ENCODE measurements around the gene MPP4. TPM values are rescaled to one million over a fixed set of nuclear protein-coding genes. Genes with fewer than 3 reads are reported as not detected.
"Not testable (repeated sequence)": the region's sequence is repeated elsewhere in the genome, so short reads cannot be mapped to it uniquely, and the experiment has no call there.

The MPP4 gene
- polyA plus RNA-seq, 12 donors: 0.08 to 0.39 (median 0.17) TPM; not detected in 3

DNA sequence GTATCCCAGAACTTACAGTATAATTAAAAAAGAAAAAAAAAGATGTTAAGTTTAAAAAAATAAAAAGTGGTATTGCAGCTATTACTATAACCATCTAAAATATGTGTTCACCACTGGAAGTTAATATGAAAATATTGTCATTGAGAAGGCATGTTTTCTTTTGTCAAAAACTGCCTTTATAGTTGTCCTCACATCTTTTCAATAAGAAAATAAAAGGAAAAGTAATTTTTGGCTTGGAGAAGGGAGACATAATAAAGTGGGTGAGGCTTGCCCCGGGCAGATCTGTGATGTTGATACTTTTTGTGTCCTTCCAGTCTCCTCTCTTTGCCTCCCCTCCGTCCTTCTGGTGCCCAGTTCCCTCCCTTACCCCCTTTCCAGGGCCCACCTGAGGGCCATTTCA, 24.9 kb downstream of the MPP4 start:
- DNase-seq: no peak

DNA sequence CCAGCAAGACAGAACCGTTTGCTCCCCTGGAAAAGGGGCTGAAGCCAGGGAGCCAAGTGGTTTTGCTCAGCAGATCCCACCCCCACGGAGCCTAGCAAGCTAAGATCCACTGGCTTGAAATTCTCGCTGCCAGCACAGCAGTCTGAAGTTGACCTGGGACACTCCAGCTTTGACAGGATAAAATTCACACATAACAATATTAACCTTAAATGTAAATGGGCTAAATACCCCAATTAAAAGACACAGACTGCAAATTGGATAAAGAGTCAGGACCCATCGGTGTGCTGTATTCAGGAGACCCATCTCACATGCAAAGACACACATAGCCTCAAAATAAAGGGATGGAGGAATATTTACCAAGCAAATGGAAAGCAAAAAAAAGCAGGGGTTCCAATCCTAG, 27.2 kb downstream of the MPP4 start:
- not testable (repeated sequence) for DNase-seq

DNA sequence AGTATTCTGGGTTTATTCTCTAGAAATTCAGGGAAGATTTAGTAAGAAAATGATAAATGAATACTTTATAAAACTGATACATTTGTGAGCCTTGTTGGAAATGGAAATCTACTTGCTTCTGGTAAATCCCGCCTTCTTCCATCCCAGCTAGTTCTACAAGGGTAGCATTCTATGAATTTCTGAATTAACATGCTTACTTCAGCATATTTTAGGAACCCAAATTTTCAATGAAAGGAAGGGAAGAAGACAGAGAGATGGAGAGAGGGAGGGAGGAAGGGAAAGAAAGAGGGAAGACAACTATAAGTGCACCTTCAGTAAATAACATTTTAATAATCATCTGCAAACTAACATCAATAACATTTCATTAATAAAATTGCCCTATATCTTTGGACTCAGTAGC, 28.6 kb downstream of the MPP4 start:
- DNase-seq: no peak

DNA sequence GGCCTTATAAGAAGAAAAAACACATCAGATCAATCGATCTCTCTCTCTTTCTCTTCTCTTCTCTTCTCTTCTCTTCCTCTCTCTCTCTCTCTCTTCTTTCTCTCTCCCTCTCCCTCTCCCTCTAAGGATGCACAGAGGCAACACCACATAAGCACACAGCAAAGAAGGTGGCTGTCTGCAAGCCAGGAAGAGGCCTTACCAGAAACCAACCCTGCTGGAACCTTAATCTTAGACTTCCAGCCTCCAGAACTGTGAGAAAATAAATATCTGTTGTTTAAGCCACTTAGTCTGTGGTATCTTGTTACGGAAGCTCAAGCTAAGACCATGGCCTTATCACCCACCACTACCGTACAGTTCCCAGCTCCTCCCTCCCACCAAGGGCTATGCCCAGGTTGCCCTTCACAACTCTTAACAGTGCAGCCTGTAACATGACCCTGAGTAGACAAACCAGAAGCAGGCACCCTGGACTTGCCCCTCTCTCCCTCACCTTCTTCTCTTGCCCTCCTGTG, 30.0 kb downstream of the MPP4 start:
- DNase-seq: no peak

DNA sequence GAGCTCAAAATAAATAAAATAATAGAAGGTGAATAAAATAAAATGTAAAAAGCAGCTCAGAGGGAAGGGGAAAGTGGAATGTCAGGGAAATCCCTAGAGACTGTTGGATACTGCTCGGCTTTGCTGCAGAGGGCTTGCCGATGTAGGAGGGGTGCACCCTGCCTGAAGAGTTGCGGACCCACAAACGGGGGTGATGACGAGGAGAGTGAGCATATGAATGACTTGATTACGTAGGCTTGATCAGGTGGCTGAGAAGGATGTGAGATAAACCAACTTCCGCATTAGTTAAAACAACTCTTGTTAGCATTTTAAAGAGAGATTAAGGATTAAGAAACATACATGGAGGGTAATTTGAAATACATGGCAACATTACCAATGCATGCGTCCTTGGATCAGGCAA, 34.1 kb downstream of the MPP4 start:
- no peak for DNase-seq

DNA sequence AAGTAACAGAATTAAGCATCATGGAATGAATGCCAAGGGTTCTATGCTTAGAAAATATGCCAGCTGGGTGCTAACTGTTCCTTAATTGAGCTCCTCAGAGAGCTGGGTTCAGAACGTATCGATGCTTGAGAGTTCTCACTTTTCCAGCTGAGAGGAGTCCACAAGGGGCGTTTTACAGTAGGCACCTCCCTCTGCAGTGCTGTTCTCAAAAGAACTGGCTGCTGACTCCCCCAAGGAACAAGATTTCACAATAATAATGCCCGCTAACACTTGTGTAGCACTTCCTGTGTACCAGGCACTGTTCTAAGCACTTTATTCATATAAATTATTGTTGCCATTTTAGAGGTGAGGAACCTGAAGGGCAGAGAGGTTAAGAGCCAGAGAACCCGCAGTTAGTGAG, 37.1 kb downstream of the MPP4 start:
- no peak for DNase-seq

DNA sequence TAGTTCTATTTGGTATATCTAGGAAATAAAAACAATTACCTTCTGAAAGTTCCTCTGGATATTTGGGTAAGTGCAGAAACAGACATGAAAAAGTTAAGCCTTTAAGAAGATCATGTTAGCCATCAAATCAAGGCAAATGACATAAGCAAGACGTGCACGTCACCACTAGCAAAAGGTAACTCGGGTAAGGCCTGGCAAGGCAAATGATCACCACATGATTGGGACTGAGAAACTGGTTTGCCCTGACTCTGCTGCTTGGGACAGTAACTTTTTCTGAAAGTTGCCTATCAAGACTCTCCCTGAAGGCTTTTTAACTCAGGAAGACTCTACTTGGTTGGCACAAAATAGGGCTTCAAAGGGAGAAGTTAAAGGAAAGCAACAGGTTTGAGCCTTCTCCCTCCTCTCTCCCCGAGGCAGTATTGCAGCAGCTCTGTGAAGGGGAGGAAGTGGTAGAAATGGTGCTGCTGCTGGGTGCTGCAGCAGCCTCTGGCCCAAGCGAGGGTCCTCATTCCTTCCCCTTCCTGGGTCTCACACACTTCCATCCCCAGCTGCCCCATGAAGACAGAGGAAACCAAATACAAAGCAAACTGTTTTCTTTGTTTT, 38.0 kb downstream of the MPP4 start:
- no peak for DNase-seq

DNA sequence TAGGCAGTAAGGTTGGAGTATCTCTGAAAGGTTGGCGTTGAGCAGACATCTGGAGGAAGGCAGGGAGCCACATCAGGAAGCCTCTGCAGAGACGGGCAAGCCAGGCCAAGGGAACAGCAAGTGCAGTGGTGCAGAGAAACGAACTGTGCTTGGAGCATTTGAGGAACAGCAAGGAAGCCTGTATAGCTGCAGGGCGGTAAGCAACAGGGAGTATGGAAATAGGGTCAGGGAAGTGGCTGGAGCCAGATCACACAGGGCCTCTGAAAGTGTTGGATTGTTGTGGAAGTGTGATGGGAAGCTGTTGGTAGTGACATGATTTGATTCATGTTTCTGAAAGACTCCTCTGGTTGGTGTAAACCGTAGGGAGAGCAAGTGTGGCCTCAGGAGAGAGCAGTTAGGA, 41.7 kb downstream of the MPP4 start:
- no peak for DNase-seq

DNA sequence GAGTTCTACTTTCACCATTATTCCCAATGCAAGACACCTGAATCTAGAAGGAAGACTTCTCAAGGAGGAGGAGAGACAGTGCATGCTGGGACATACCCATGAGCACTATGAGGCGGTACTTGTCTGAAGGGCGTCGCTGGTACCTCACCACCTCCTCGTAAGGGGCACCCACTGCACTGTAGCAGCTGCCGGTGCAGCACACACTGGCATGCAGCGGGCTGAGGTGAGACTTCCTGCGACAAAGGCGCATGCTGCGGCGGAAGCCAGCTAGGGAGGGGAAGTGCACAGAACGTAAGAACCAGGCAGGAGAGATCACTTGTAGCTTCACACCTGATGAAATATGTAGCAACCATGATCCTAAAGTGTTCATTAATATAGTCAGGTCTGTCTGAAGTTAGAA, 42.3 kb downstream of the MPP4 start:
- DNase-seq: no peak

DNA sequence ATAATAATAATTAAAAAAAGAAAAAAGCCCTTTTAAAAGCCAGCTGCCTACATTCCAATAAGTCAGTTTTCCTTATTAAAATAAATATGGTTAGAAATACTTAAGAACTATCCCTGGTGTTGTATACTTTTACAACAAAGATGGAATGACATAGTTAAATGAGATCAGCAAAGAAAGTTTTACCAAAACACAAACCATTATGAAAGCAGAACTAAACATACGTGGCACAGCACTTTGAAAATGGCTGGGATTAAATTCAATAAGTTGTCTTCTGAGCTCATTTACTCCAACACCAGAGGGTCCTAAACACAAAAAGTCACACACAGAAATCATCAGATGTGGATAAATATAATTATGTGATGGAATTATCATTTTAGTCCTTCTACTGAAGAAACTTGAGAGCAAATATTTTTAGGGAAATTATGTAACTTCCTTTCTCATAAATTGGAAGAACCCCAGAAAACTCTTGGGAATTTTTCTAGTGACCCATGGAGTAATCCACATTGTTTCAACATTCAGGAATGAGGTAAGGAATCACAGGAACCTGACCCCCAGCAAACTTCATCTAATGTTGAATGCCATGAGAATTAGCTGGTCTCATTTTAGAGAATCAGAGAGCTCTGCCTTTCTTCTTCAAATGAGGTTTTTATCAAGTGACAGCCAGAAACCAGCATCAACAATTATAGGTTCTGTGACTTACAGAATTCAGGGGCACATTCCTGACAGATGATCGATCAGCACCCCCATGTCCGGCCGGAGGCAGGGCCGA, 43.6 kb downstream of the MPP4 start:
- no peak for DNase-seq

DNA sequence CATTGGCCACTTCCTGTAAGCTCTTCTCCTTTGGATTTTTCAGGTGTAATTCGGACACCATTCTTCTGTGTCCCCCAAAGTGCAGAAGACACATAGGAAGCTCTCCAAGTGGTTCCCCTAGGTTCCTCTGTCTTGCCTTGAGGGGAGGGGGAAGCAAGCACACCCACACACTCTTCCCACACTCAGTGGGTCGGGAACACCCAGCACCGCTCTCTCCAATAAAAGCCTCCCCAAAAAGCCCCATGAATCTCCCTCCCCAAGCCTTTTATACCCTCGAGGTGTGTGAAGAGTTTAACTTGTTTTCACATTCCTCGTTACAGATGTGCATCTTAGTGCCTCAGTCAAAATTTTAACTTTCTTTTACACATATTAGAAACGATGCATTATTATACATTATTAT, 45.2 kb downstream of the MPP4 start:
- no peak for DNase-seq

DNA sequence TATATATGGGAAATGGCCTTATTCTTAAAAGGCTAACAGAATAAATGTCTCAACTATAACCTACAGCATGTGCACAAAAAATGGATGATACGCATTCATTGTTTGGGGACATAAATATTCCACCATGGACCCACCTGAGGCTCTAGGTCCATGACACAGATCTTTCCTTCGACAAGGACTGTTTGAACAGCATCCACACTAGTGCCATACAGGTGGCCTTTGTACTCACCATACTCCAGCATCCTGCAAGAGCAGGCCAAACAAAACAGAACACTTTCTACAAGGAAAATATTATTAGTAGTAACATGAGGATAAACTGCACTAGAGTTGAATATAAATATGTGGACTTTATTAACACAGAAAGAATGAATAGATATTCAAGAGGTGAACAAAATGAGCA, 49.0 kb downstream of the MPP4 start:
- DNase-seq: no peak

DNA sequence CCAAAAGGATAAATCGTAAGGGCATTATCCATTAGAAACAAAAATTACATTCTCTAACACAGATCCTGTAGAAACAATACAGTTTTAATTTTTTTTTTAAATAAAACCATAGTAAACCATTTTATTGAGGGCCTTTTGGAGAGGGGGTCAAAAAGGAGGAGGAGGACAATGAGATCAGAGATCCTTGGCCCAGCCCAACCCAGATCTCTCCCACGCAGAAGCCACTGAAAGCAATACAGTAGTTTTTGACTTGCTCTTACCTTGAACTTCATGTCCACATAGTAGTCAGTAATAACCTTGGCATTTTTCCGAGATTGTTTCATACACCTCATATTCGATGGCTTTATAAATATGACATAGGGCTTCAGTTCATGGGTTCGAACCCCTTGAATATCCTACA, 51.0 kb downstream of the MPP4 start:
- no peak for DNase-seq

DNA sequence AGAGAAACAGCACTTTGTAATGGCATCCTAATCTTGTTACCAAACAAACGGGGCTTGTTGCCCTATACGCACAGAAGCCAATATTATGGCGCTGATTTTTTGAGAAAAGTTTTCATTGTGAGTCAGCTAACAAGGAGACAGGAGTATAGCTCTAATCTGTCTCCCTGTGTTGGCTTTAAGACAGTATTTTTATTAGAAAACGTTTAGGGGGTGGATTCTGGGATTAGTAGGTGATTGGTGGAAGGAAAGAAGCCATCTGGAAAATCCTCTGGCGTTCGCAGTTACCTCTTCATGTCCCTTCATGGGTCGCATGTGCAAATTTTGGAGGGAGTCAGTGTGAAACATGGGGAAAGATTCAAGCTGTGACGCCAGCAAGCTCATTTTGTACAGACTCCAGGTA, 54.4 kb downstream of the MPP4 start:
- peak; percentile 43 for DNase-seq

DNA sequence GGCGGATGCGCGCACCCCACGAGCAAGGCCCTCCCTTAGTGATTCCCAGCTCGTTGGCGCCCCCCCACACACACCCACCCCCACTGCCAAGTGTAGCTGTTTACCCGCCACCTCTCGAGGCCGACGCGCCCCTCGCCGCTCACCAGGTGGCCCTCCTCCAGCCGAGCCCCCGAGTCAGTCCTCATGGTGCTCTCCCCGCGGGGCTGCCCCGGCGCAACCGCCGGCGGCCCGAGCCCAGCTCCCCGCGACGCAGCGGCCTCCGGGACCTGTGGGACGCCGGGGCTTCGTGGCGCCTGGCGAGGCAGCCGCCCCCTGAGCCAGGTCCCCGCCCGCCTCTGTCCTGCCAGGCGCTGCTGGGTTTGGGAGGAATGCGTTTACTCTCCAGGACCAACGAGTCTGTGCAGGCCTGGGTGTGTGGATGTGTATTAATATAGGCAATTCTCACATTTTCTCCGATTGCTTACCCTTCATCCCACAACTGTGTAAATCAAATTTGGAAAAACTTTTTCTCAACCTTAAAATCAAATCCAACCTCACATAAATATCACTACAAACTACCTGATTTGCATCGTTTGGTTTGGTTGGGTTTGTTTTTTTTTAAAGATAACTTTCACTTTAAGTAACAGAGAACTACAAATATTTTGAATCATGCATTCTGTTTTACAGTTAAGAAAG, 55.1 kb downstream of the MPP4 start, which contains the start of gene TMEM237:
TSS of gene TMEM237 (minus strand) at position 288 of the 675 bp plus-strand sequence. CDS start at position 185, 103 bp downstream.
- DNase-seq: peak; percentile 41

DNA sequence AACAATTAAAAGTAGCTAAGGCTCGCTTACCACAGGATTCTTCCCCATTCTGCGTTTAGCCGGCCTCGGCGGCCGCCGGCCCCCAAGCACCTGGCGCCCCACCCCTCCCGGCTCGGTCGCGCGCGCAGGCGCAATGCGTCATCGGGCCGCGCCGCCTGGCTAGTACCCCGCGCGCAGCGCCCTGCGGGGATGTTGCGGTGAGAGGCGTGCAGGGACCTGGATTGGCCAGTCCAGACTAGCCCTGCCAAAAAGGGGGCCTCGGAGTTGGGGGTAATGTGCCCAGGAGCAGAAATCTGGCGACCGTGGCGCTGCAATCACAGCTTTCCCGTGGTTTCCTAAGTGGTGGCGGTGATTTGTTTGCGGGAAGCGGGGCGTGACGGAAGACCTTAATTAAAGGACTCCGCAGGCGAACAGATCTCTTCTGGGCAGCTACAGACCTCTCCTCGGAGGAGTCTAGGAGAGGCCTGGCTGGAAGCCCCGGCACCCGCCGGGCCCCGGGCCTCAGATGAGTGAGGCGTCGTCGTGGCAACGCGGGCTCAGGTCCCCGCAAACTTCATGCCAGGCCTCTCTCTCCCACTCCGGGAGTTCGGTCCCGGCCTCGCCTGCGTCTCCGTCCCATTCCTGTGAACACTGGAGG, 55.7 kb downstream of the MPP4 start:
- peak; percentile 89 for DNase-seq

DNA sequence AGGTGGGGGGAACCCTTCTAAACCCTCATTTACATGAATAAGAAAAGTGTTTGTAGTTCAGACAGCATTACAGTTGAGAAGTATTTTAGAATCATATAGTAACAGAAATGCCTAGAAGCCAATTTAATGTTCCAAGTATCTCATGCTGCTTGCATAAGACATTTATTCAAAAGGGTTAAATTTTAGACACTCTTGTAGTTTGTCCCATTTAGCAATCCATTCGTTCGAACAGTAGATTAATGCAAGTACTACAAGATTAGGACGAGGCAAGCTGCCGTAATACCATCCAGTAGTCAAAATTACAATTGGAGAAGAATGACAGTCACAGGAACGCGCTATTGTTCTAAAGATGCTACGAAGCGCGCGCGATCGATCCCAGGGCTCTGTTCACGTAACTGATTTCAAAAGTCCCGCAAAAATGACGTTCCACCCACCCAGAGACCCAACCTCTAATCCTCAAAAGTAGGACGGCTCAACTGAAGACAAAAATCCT, 56.3 kb downstream of the MPP4 start:
- no peak for DNase-seq

DNA sequence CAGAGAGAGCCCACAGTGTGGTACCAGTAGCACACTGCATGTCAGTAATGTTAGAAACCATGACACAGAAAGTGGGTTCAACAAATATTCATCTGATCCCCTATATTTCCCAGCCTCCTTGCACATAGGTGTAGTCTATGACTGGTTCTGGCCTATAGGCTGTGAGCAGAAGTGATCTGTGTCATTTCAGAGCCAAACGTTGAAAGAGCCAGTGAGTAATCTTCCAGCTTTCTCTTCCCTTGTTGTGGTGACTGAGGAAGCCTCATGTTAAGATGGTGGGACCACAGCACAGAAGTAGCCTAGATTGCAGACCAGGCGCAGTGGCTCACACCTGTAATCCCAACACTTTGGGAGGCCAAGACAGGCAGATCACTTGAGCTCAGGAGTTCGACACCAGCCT, 59.2 kb downstream of the MPP4 start:
- no peak for DNase-seq

DNA sequence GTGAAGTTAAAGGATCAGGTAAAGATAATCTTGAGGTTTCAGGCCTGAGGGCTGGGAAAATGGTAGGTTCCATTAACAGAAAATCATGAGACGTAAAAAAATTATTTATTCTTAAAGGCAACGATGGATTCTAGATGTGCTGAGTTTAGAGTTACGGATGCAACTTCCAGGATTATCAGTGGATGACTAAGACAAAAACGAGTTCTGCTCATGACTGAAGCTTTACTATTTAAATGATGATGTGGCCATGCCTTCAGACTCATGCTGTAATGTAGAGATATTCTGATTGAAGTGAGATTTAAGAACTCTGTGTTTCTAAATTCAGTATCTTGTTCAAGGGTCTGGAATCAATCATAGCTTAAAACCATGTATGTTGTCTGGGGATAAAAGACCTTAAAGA, 60.1 kb downstream of the MPP4 start:
- DNase-seq: no peak

DNA sequence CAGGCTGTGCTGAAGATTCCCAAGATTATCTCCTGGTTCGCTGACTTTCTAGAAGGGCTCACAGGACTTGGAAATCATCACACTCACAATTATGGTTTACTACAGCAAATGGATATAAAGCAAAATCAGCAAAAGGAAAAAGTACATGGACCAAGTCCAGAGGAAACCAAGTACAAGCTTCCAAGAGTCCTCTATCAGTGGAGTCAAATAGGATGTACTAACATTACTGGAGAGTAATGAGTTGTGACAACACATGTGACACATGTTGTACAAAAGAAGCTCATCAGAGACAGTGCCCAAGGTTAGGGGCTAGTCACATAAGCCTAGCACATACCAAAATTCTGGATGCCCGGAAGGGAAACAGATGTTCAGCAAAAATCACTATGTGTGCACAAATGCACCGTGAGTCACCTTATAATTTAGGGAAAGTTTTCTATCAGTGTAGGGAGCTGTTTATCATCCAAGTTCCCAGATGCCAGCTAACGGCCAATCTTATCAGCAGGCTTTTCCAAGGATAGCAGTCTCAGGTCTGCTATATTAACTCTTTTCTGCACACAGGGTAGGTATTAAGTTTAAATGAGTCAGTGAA, 64.7 kb downstream of the MPP4 start:
- DNase-seq: no peak

DNA sequence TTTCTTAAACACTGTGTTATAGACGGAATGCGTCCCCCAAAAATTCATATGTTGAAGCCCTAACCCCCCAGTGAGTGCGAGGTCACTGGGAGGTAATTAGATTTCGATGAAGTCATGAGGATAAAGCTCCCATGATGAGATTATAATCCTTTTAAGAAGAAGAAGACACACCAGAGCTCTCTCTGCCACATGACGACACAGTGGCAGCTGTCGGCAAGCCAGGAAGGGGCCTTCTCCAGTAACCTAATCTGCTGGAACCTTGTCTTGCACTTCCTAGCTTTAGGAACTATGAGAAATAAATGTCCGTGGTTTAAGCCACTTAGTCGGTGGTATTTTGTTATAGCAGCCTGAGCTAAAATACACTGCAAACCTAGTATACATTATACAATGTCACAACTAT, 67.4 kb downstream of the MPP4 start:
- DNase-seq: no peak

DNA sequence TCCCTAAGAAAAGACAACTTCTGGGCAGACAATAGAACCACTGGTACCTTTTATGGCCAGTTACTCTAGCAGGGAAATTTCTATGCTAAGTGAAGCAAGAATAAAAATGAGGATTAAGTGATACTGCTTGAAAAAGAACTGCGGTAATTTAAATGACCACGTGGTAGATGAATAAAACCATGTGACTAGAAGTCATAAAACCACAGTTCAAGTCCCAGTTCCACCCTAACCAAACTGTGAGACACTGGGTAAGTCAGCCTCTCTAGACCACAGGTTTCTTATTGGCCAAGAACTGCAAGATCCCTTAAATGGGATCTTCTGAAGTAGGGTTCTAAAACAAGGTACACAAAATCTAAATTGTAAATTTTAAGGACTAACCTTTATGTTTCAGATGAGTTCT, 67.9 kb downstream of the MPP4 start:
- no peak for DNase-seq
